ENCODE measurements around the gene PAQR5.
"Not testable (repeated sequence)": the region's sequence is repeated elsewhere in the genome, so short reads cannot be mapped to it uniquely, and the experiment has no call there.

Gene PAQR5

GRCh38 chr15:69298354-69298696 is 387 bp upstream of the PAQR5 start:
- Mint-ChIP-seq H3K4me3 (peak overlapping the region; percentile 60 to 75 (median 71)), H3K4me1 (no peaks in the 10 kb centered on the region), H3K36me3 (ENCODE audit: low read depth) (no peaks in the 10 kb centered on the region), H3K27ac (no peak overlapping the region), H3K9me3 (no peaks in the 10 kb centered on the region), H3K27me3 (ENCODE audit: low read depth) (peaks cover 88% of the 10 kb centered on the region)
- TF ChIP-seq CTCF (IDR thresholded peaks at IDR 0.05; ENCODE audit: unreplicated experiment in 3 of 3) = no peak

GRCh38 chr15:69299451-69299886 is 757 bp downstream of the PAQR5 start:
- Mint-ChIP-seq H3K27ac (peak overlapping the region in 1 of 3 experiments; percentile 50), H3K4me3 (peak overlapping the region; percentile 24 to 76 (median 52)), H3K36me3 (ENCODE audit: low read depth) (no peaks in the 10 kb centered on the region), H3K27me3 (ENCODE audit: low read depth) (peaks cover 94% of the 10 kb centered on the region), H3K4me1 (peaks cover 4% of the 10 kb centered on the region), H3K9me3 (no peaks in the 10 kb centered on the region)
- no peak for TF ChIP-seq CTCF (IDR thresholded peaks at IDR 0.05; ENCODE audit: unreplicated experiment in 3 of 3)

GRCh38 chr15:69299943-69300588 is 1.4 kb downstream of the PAQR5 start:
- TF ChIP-seq CTCF (IDR thresholded peaks at IDR 0.05; ENCODE audit: unreplicated experiment in 3 of 3) = no peak
- H3K9me3 Mint-ChIP-seq = no peaks in the 10 kb centered on the region
- peak overlapping the region in 1 of 3 experiments; percentile 50 for H3K27ac Mint-ChIP-seq
- peaks cover 91% of the 10 kb centered on the region for H3K27me3 Mint-ChIP-seq (ENCODE audit: low read depth)
- H3K4me3 Mint-ChIP-seq = peak overlapping the region; percentile 24 to 76 (median 52)
- H3K36me3 Mint-ChIP-seq (ENCODE audit: low read depth) = no peaks in the 10 kb centered on the region
- H3K4me1 Mint-ChIP-seq = peaks cover 4% of the 10 kb centered on the region

GRCh38 chr15:69301101-69301500 is 2.4 kb downstream of the PAQR5 start:
- not testable (repeated sequence) for H3K27ac Mint-ChIP-seq; H3K9me3 Mint-ChIP-seq; H3K36me3 Mint-ChIP-seq (ENCODE audit: low read depth)
- peaks cover 87% of the 10 kb centered on the region for H3K27me3 Mint-ChIP-seq (ENCODE audit: low read depth)
- peak overlapping the region in 1 of 3 experiments; percentile 57 for H3K4me3 Mint-ChIP-seq
- H3K4me1 Mint-ChIP-seq = peaks cover 11% of the 10 kb centered on the region

GRCh38 chr15:69302087-69302486 is 3.4 kb downstream of the PAQR5 start:
- peaks cover 84% of the 10 kb centered on the region for H3K27me3 Mint-ChIP-seq (ENCODE audit: low read depth)
- peaks cover 11% of the 10 kb centered on the region for H3K4me1 Mint-ChIP-seq
- not testable (repeated sequence) for H3K36me3 Mint-ChIP-seq (ENCODE audit: low read depth); H3K27ac Mint-ChIP-seq; H3K9me3 Mint-ChIP-seq
- peak overlapping the region in 1 of 3 experiments; percentile 13 for H3K4me3 Mint-ChIP-seq

- H3K9me3 Mint-ChIP-seq = peaks cover 3% of the 10 kb centered on the region
- peaks cover 11% of the 10 kb centered on the region for H3K4me1 Mint-ChIP-seq
- H3K36me3 Mint-ChIP-seq (ENCODE audit: low read depth) = peaks cover 7% of the 10 kb centered on the region
- no peak overlapping the region for H3K4me3 Mint-ChIP-seq
- no peak for TF ChIP-seq CTCF (IDR thresholded peaks at IDR 0.05; ENCODE audit: unreplicated experiment in 3 of 3)
- H3K27me3 Mint-ChIP-seq (ENCODE audit: low read depth) = peaks cover 76% of the 10 kb centered on the region
- no peak overlapping the region for H3K27ac Mint-ChIP-seq
Observed at GRCh38 chr15:69302929-69303328, 4.2 kb downstream of the PAQR5 start.
